B cell (primary cell): ENCODE results near the gene TRIM40. TPM values are rescaled to one million over a fixed set of nuclear protein-coding genes. Genes with fewer than 3 reads are reported as not detected.

ENCODE experiments used
- ATAC-seq: fragments of 200-7000 bp; cut with Tn5 transposase; one replicate; pipeline ENCODE4 v1.10.0; 2021; ENCODE audit warnings: low read depth, mild to moderate bottlenecking, moderate number of reproducible peaks, moderate library complexity
- CTCF ChIA-PET: fragments of 350-600 bp; sonication (Branson Sonifier 250); formaldehyde crosslinking; loops from one replicate; lab custom pipeline; 2021; ENCODE audit warnings: antibody characterized with exemption, inconsistent platforms; lab: Charles Lee
- POLR2A ChIA-PET: fragments of 350-600 bp; sonication (Branson Sonifier 250); formaldehyde crosslinking; loops from one replicate; lab custom pipeline; 2021; ENCODE audit warnings: antibody characterized with exemption; lab: Charles Lee
- DNase-seq: peaks from one replicate; pipeline ENCODE4 v3.0.0; 2013
- H2AFZ ChIP-seq: 2 replicates; pipeline ENCODE4 v1.6.1; 2012; ENCODE audit warnings: mild to moderate bottlenecking, low read depth, low read length; ENCODE audit not compliant: insufficient read depth, poor library complexity, severe bottlenecking
- H3K27ac ChIP-seq, 2 donors: 1 replicate in 1 of 2; 2 replicates in 1 of 2; pipeline ENCODE4 v1.5.1; 2012 to 2013; ENCODE audit warnings: low read length in 2 of 2, mild to moderate bottlenecking in 2 of 2, moderate library complexity in 1 of 2
- H3K27me3 ChIP-seq, 4 experiments: fragments of 200-600 bp in 1 of 4; sonication (generic) in 1 of 4; replicated peaks in 1 of 4; 1 replicate in 2 of 4; 2 replicates in 2 of 4; pipeline versions ENCODE4 v1.6.1 to v1.7.0; 2013 to 2016; ENCODE audit warnings: low read length in 3 of 4, mild to moderate bottlenecking in 2 of 4, mixed read lengths in 1 of 4, moderate library complexity in 1 of 4; ENCODE audit not compliant: insufficient read depth in 4 of 4, control insufficient read depth in 3 of 4; ENCODE audit errors: control extremely low read depth in 1 of 4
- H3K36me3 ChIP-seq, 2 experiments: replicated peaks in 1 of 2; 1 replicate in 1 of 2; 2 replicates in 1 of 2; pipeline versions ENCODE4 v1.6.1 to v1.7.1; 2013; ENCODE audit warnings: low read length in 1 of 2; ENCODE audit not compliant: insufficient read depth in 2 of 2, control insufficient read depth in 1 of 2; ENCODE audit errors: control extremely low read depth in 1 of 2, extremely low read depth in 1 of 2
- H3K4me1 ChIP-seq, 2 donors: fragments of 200-600 bp in 1 of 2; sonication (generic) in 1 of 2; 1 replicate in 1 of 2; 2 replicates in 1 of 2; pipeline versions ENCODE4 v1.5.1 to v1.6.1; 2013 to 2017; ENCODE audit warnings: low read length in 2 of 2; ENCODE audit not compliant: control insufficient read depth in 2 of 2, insufficient read depth in 2 of 2
- H3K4me2 ChIP-seq: replicated peaks from 2 replicates; pipeline ENCODE3; 2012; ENCODE audit warnings: mild to moderate bottlenecking, low read depth, low read length; ENCODE audit not compliant: poor library complexity, severe bottlenecking
- H3K4me3 ChIP-seq, 5 experiments: fragments of 200-600 bp in 1 of 5; sonication (generic) in 1 of 5; 1 replicate in 3 of 5; 2 replicates in 2 of 5; pipeline versions ENCODE4 v1.5.1 to v1.7.0; 2011 to 2016; ENCODE audit warnings: low read length in 4 of 5, mild to moderate bottlenecking in 4 of 5, low read depth in 2 of 5, control low read depth in 1 of 5, moderate library complexity in 1 of 5; ENCODE audit not compliant: insufficient read depth in 1 of 5; ENCODE audit errors: control extremely low read depth in 1 of 5, extremely low read depth in 1 of 5
- H3K79me2 ChIP-seq: fragments of 200-600 bp; sonication (generic); one replicate; pipeline ENCODE4 v1.6.0; 2016; ENCODE audit warnings: low read length; ENCODE audit not compliant: control insufficient read depth, insufficient read depth
- H3K9ac ChIP-seq: fragments of 200-600 bp; sonication (generic); 2 replicates; pipeline ENCODE4 v1.6.1; 2017; ENCODE audit warnings: mild to moderate bottlenecking, low read length, moderate library complexity
- H3K9me3 ChIP-seq, 3 donors: one replicate each; pipeline versions ENCODE4 v1.6.1 to v1.7.1; 2013; ENCODE audit warnings: low read length in 2 of 3; ENCODE audit not compliant: control insufficient read depth in 2 of 3, insufficient read depth in 1 of 3; ENCODE audit errors: control extremely low read depth in 1 of 3
- H4K20me1 ChIP-seq: 2 replicates; pipeline ENCODE4 v1.6.0; 2012; ENCODE audit warnings: mild to moderate bottlenecking, low read length; ENCODE audit not compliant: insufficient read depth, control insufficient read depth, poor library complexity, severe bottlenecking
- H3K27ac Mint-ChIP-seq: one replicate; pipeline ENCODE4 v1.8.0; 2021; ENCODE audit warnings: mixed read lengths
- H3K27me3 Mint-ChIP-seq: one replicate; pipeline ENCODE4 v1.8.0; 2021; ENCODE audit warnings: mixed read lengths
- H3K4me1 Mint-ChIP-seq: one replicate; pipeline ENCODE4 v1.8.0; 2021; ENCODE audit warnings: mixed read lengths
- H3K4me3 Mint-ChIP-seq: one replicate; pipeline ENCODE4 v1.8.0; 2021; ENCODE audit warnings: mixed read lengths
- H3K9me3 Mint-ChIP-seq: one replicate; pipeline ENCODE4 v1.8.0; 2022; ENCODE audit warnings: mixed read lengths; ENCODE audit not compliant: insufficient read depth
- CTCF ChIP-seq: fragments of 200-600 bp; IDR thresholded peaks from one replicate; pipeline ENCODE4 v1.8.0; 2022; ENCODE audit warnings: antibody characterized with exemption, mild to moderate bottlenecking
- EZH2 ChIP-seq: IDR thresholded peaks from 2 replicates; pipeline ENCODE4 v1.6.1; 2012; ENCODE audit warnings: borderline replicate concordance, low read depth, mild to moderate bottlenecking, moderate library complexity, low read length; ENCODE audit not compliant: insufficient read depth, poor library complexity, severe bottlenecking
- WGBS: methylation state at CpG from one replicate; pipeline ENCODE4 v1.1.5; 2013; ENCODE audit warnings: missing lambda C conversion rate; ENCODE audit not compliant: insufficient coverage; 5-methylcytosine and 5-hydroxymethylcytosine counted together
- intact Hi-C: fragments of 100-400 bp; cut with micrococcal nuclease; formaldehyde crosslinking; loops from one replicate; pipeline ENCODE4 v1.10.0; 2022
- polyA plus RNA-seq: library from polyadenylated mRNA; depleted of rRNA; stranded (reverse); fragments of >200 nt; gene quantifications from 2 replicates; pipeline ENCODE4 v1.2.3, GENCODE V29; 2012
- total RNA-seq, 2 donors: library from RNA; stranded (reverse); fragments of 120-200 nt in 1 of 2; gene quantifications; 1 replicate in 1 of 2; 2 replicates in 1 of 2; pipeline versions ENCODE4 v1.2.3 to v1.2.4, GENCODE V29; 2013 to 2022

TRIM40 gene
- total and polyA plus RNA-seq, 2 donors (not counting 1 experiment from before 2014, with no cell fraction given), result not detected

- H3K4me1 Mint-ChIP-seq, result peaks cover 4% of the 10 kb centered on the region
- H3K9me3 ChIP-seq, result no peaks in the 10 kb centered on the region
- no peaks in the 10 kb centered on the region for H3K36me3 ChIP-seq
- H3K79me2 ChIP-seq, result no peaks in the 10 kb centered on the region
- H3K27me3 ChIP-seq, result peaks cover 0 to 40% (median 36%) of the 10 kb centered on the region in 4 experiments
- H2AFZ ChIP-seq, result no peak overlapping the region
- DNase-seq (no peak), ATAC-seq (no peak)
- H3K4me3 Mint-ChIP-seq, result no peak overlapping the region
- WGBS, result 100% methylated on average over 1 of the region's 4 CpGs
- H3K27ac Mint-ChIP-seq, result no peak overlapping the region
- H3K9me3 Mint-ChIP-seq, result no peaks in the 10 kb centered on the region
- ChIA-PET CTCF (no interaction called here), POLR2A (no interaction called here)
- H4K20me1 ChIP-seq, result no peaks in the 10 kb centered on the region
- intact Hi-C loops, result loop anchor here (5.0 kb wide), 1 partner anchor 35 kb away; no protein-coding TSS in a partner anchor
- H3K4me3 ChIP-seq, result no peak overlapping the region
- H3K4me2 ChIP-seq, result no peak overlapping the region
- H3K27me3 Mint-ChIP-seq, result peaks cover 78% of the 10 kb centered on the region
- H3K4me1 ChIP-seq, result peaks cover 8 to 12% of the 10 kb centered on the region in 2 donors
- H3K27ac ChIP-seq, result no peak overlapping the region
- TF ChIP-seq EZH2 (no peak), CTCF (no peak)
- H3K9ac ChIP-seq, result no peak overlapping the region
Measured at GRCh38 chr6:30172681-30173080, 36.7 kb downstream of the TRIM40 start.

- Histone ChIP-seq H4K20me1 (no peaks in the 10 kb centered on the region), H3K27me3 (peaks cover 0 to 40% (median 31%) of the 10 kb centered on the region in 4 experiments), H3K36me3 (no peaks in the 10 kb centered on the region), H2AFZ (no peak overlapping the region), H3K27ac (no peak overlapping the region), H3K9ac (no peak overlapping the region), H3K4me1 (peaks cover 8 to 12% of the 10 kb centered on the region in 2 donors), H3K4me3 (no peak overlapping the region), H3K79me2 (no peaks in the 10 kb centered on the region), H3K9me3 (peaks cover 0 to 9% (median 8%) of the 10 kb centered on the region in 3 donors), H3K4me2 (no peak overlapping the region)
- intact Hi-C loops, result no loop called here
- no CpG with 5 or more reads among the region's 2 CpGs for WGBS
- Mint-ChIP-seq H3K27me3 (peaks cover 72% of the 10 kb centered on the region), H3K27ac (no peak overlapping the region), H3K4me3 (no peak overlapping the region), H3K9me3 (no peaks in the 10 kb centered on the region), H3K4me1 (peaks cover 4% of the 10 kb centered on the region)
- DNase-seq (no peak), ATAC-seq (no peak)
- POLR2A ChIA-PET, result no interaction called here
- CTCF ChIA-PET, result no interaction called here
- no peak for TF ChIP-seq EZH2
- TF ChIP-seq CTCF, result no peak
Measured at GRCh38 chr6:30175765-30176164, 39.8 kb downstream of the TRIM40 start.
